ENCODE results near the gene MYOM3.

DNA sequence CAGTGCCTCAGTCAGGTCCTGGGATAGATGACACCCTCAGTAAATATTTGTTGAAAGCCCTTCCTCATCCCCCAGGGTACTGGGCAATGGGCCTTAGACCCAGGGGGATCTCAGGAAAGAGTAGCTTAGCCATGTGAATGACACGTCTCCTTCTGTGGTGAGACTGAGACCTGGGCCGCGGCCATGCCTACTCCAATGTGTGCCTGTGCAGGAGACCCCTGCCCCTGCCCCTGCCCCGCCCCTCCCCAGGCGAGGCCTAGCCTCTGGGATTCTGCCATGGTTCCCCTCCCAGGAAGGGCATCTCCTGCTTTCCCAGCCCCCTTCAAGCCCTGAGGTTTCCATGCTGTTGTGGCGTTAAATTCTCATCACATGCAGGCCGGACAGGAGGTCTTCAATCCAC lies 7.1 kb downstream of the MYOM3 start:
- TF ChIP-seq CTCF (IDR thresholded peaks at IDR 0.05; ENCODE audit: poor library complexity) (no peak), EZH2phosphoT487 (IDR thresholded peaks at IDR 0.05; ENCODE audit: low read depth, severe bottlenecking, unreplicated experiment) (no peak)
